Activated CD8-positive, alpha-beta memory T cell treated with anti-CD3 and anti-CD28 coated beads, Interleukin-2, amount 50 U/mL, for 4 hours (primary cell): ENCODE measurements around the gene KCNIP3.
"Not testable (repeated sequence)": the region's sequence is repeated elsewhere in the genome, so short reads cannot be mapped to it uniquely, and the experiment has no call there.

Source experiments
- DNase-seq: peaks from one replicate; pipeline ENCODE4 v3.0.0-alpha.2; 2020

Gene KCNIP3

DNA sequence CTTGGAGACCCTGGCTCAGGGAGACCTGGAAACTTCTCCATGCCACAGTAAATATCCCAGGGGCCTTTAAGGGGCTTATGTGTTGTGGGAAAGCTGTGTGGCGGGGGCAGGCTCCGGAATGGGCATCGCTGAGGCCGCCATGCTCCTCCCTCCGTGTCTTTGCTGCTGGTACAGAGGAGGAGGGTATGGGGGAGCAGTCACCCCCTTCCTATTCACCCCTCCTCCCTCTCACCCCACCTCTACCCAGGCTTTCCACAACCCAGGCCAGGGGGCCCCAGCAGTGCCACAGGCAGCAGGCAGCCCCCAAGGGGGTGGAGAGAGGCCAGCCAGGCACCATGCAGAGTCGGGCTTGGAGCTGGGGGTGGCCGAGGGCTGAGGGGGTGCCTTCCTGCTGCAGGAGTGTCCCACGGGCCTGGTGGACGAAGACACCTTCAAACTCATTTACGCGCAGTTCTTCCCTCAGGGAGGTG lies 77.3 kb downstream of the KCNIP3 start:
- DNase-seq: no peak

DNA sequence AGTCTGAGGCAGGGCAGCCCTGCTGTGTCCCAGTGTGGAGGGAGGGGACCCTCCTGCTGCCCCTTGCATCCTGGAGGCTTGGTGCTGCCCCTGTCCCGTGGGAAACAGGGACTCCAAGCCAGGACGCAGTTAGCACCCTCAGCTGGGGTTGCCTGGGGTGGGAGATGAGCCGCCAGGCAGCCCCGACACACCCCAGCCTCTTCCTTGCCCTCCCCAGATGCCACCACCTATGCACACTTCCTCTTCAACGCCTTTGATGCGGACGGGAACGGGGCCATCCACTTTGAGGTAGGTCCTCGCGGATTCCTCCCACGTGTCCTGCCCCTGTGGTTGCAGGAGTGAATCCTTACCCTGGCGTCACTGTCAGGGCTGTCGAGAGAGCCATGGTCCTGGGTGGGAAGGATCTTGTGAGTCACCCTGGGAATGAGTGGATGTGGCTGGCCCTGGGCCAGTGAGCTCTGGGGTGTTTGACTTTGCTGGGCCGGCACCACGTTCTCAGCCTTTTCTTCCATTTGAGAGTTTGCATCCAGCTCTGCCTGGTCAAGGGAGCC lies 77.8 kb downstream of the KCNIP3 start:
- DNase-seq: no peak

DNA sequence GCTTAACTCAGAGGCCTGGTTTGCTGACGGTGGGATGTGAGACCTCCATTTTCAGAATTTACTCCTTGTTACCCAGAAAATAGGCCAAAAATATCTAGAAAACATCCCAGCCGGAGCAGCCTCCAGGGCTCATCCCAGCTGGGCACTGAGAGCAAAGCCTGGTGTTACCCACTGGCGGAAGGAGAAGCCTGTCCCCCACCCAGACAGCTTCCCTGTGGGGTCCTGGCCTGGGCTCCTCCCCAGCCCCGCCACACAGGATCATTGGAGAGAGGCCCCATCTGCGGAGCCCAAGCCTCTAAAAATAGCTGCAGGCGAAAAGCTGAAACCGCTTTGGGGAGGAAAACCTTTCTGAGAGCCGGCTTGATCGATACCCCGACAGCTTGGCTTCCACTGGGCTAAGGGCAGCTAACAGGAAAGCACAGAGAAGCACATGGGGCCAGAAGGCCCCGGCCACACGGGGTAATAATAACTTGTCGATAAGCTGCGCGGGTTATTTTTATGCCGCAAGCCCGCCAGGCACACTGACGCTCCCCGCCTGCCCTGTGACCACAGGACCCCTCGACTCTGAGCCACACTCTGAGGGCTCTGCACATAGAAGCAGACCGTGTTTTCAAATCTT lies 78.5 kb downstream of the KCNIP3 start:
- DNase-seq: no peak

DNA sequence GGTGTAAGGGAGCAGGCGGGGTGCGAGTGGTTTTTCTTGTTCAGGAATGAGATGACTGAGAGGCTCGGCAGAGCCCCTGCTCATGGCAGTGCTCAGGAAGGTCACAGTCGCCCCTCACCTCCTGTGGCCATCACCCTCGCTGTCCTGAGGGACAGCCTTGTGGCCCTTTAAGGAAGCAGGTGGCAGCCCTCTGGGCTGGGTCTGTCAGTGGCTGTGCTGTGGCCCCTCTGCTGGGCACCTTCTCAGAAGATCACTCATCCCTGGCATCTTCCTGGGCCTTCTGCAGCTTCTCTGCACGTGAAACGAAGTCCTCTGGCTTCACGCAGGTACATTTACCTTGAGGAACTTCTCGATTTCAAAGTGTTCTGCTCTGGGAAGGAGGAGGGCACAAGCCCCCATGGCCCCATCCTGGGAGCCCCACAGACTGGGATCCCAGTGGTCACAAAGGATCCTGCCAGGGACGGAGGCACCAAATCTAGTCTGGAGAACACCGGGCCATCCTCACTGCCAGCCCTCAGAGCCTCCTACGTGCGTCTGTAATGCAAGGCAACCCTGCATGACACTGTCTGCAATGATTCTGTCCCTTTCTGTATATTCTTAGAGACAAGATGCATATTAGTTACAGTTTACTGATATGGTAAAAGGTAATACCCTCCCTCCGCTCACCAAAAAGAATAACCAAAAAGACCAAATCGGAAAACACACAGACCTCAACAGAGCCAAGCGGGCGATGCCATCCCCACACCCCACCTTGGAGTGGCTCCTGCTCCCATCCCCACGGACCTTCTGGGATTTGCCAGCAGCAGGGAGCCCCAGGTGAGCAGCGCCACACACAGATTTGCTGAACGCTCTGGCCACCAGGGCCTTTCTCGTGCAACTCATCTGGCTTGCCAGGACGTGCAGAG lies 79.4 kb downstream of the KCNIP3 start:
- no peak for DNase-seq

DNA sequence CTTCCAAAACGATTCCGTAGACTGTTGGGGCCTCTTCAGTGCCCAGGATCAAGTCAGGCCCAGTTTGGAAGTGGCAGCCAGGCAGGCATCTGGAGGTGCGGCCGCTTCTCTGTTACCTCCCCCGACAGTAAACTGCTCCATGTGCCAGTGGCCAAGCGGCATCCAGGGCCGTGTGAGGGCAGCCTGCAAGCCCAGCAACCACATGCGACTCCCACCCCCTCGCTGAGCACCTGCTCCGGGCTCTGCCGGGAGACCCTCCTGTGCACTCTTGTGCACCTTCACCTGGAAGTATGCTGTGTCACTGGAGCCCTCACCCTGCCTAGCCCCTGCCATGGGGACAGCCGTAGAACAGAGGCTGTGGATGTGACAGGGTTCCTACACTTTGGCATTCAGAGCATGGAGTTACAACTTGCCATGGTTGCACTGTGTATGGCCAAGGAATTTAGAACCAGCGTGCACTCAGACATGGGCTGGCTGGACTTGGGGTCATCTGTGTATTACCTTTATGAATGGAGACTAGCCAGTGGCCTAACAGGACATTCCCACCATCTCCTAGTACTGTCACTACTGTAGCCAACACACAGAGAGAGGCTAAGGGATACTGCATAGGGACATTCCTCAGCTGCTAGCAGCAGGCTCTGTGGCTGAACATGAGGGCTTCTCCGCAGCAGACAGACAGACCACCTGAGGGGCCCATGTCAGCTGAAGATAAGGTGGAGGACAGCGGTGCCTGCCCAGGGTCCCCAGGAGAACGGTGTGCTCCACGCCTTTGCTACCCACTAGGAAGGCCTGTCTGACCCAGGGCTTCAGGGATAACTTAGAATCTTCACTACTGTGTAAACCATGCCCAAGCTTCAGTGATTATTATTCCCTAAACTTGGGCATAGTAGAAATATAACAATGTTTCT lies 80.3 kb downstream of the KCNIP3 start:
- DNase-seq: no peak

DNA sequence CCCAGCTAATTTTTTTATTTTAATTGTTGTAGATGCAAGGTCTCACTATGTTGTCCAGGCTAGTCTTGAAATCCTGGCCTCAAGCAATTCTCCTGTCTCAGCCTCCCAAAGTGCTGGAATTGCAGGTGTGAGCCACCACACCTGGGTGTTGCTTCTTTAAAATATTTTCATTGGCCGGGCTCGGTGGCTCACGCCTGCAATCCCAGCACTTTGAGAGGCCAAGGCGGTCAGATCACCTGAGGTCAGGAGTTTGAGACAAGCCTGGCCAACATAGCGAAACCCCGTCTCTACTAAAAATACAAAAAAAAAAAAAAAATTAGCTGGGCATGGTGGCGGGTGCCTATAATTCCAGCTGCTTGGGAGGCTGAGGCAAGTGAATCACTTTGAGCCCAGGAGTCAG lies 81.1 kb downstream of the KCNIP3 start:
- DNase-seq: not testable (repeated sequence)

DNA sequence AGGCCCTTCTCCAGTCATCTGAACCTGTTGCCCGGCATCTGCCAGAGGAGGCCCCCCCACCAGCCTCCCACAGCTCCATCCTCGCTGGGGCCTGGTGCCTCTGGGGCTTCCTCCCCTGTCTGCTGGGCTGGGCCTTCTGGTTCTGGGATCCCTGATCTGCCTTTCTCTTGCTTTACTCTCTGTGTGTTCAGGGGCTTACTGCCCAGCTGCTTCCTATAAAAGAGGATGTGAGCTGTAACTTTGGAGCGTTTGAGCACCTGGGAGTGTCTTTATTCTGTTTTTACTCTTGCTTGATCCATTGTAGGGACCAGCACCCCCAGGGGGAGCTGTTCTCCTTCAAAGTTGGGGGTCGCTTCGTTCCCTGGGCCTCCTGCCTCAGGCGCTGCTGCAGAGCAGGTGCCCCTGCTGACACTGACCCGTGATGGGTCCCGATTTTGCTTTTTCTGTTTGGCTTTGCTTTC lies 82.3 kb downstream of the KCNIP3 start:
- DNase-seq: no peak

DNA sequence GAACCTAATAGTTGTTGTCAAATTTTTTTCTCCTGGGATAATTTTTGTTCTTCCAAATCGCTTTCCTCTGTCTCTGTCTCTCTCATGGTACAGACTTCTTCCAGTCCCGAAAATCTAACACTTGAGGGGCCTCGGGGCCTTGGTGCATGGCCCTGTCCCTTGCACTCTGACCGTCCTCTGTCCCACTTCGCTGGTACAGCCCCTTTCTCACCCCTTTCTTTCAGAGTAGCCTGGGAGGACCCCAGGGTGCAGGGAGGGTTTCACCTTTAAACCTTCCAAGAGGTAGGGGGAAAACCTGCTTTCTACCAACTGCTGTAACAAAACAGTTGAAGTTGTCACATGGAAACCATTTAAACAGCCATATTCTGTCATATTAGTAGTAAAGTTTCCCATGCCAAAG lies 83.1 kb downstream of the KCNIP3 start:
- DNase-seq: no peak

DNA sequence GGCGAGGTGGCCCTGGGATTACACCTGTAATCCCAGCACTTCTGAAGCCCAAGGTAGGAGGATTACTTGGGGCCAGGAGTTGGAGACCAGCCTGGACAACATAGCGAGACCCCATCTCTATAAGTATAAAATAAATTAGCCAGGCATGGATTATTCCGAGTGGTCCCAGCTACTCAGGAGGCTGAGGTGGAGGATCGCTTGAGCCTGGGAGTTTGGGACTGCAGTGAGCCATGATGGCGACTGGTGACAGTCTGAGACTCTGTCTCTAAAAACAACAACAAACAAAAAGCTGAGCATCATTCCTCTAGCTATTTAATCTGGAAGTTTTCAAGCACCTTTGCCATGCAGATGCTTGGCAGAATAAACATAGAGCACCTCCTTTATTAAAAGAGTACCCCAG lies 83.6 kb downstream of the KCNIP3 start:
- DNase-seq: no peak

DNA sequence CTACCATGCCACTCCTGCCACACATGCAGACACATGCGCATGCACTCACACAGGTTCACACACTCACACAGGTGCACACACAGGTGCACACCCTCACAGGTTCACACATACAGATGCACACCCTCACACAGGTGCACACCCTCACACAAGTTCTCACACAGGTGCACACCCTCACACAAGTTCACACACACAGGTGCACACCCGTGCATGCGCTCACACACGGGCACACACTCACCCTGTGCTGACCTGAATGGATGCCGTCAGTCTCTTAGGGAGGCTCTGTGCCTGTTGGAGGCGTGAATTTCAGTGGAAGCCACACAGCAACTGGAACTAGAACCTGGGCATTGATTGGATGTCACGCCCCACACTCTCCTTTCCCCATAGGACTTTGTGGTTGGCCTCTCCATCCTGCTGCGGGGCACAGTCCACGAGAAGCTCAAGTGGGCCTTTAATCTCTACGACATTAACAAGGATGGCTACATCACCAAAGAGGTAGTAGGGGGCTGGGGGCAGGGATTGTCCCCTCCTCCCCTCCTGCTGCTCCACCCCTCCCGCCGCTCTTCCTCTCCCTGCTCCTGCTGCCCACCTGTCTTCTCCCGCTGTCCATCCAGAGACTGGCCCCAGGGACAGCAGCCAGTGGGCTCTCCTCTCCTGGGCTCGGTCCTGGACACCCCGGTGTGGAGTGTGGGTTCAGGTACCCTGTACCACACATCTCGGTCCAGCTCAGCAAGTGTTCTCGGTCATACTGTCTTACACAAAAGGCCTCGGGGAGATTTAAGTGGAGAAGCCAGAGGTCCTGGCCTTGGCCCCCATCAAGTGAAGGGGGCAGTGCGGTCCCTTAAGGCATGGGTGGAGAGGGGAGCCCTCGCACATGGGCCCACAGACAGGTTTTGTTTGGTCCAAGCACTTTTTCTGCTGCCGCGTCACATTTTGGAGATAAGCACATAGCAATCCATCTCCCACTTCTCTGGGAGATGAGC lies 84.4 kb downstream of the KCNIP3 start:
- DNase-seq: no peak

DNA sequence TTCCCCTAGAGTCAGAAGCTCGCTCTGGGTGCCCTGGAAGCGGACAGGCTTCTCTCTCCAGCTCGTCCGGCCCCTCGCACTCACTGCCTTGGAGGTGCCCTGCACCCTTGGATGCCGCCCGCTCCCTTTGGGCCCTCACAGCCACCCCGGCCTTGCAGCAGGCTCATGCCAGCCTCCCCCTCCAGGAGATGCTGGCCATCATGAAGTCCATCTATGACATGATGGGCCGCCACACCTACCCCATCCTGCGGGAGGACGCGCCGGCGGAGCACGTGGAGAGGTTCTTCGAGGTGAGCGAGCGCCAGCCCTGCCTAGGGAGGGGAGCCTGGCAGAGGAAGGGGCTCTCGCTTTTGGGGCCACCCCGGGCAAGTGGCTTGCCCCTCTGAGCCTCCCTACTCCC lies 85.0 kb downstream of the KCNIP3 start:
- no peak for DNase-seq

DNA sequence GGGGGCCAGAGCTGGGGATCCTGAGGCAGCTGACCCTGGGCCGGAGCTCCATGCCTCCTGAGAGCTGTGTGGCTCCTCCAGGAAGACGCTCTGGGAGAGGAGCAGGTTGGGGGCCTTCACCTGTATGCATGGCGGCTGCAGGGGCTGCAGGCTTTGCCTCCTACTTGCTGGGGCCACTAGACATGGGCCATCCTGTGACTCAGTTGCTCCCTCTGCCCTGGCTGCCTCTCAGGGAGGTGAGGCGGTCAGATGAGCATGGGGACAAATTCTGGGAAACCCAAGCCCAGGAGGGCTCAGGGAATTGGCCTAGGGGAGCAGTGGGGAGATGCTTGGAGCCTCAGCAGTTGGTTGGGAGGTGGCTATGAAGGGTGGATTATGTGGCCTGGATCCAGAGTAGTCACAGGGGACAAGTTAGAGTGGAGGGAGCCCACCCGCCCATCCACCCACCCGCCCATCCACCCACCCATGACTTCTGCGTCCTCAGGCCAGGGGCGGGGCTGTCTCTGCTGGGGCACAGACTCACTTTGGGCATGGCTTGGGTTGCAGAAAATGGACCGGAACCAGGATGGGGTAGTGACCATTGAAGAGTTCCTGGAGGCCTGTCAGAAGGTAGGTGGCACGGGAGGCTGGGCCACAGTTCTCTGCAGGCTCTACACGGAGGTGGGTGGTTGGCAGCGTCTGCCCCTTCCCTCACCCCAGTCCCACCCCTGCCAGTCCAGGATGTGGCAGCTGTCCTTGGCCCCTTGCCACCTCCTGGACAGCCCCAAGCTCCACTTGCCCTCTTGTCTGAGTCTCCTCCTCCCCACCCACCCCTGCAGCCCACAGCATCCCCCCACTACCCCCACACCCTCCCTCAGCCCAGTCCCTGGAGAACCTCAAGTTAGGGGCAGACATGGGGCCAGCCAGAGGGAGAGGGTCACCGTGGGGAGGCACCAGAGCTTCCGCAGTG lies 85.8 kb downstream of the KCNIP3 start:
- DNase-seq: no peak

DNA sequence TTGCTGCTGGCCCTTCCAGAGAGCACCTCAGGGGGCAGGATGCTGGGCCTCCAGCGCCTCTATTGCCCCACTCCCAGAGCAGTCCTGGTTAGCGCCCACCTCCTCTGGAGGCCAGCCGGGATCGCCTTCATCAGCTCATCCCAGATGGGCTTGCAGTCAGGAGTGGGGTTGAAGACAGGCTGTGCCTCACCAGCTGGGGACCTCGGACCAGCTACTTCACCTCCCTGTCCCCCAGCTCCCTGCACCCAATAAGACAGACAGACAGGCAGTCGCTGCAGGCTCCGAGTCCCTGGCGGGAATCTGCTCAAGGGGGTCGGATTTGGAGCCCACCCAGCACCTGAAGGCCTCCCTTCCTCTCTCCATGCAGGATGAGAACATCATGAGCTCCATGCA lies 86.5 kb downstream of the KCNIP3 start:
- no peak for DNase-seq

DNA sequence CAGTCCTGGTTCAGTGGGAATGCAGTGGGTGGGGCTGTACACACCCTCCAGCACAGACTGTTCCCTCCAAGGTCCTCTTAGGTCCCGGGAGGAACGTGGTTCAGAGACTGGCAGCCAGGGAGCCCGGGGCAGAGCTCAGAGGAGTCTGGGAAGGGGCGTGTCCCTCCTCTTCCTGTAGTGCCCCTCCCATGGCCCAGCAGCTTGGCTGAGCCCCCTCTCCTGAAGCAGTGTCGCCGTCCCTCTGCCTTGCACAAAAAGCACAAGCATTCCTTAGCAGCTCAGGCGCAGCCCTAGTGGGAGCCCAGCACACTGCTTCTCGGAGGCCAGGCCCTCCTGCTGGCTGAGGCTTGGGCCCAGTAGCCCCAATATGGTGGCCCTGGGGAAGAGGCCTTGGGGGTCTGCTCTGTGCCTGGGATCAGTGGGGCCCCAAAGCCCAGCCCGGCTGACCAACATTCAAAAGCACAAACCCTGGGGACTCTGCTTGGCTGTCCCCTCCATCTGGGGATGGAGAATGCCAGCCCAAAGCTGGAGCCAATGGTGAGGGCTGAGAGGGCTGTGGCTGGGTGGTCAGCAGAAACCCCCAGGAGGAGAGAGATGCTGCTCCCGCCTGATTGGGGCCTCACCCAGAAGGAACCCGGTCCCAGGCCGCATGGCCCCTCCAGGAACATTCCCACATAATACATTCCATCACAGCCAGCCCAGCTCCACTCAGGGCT lies 87.9 kb downstream of the KCNIP3 start:
- DNase-seq: no peak

DNA sequence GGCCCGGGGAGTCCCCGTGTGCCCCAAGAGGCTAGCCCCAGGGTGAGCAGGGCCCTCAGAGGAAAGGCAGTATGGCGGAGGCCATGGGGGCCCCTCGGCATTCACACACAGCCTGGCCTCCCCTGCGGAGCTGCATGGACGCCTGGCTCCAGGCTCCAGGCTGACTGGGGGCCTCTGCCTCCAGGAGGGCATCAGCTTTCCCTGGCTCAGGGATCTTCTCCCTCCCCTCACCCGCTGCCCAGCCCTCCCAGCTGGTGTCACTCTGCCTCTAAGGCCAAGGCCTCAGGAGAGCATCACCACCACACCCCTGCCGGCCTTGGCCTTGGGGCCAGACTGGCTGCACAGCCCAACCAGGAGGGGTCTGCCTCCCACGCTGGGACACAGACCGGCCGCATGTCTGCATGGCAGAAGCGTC lies 88.4 kb downstream of the KCNIP3 start:
- DNase-seq: no peak

DNA sequence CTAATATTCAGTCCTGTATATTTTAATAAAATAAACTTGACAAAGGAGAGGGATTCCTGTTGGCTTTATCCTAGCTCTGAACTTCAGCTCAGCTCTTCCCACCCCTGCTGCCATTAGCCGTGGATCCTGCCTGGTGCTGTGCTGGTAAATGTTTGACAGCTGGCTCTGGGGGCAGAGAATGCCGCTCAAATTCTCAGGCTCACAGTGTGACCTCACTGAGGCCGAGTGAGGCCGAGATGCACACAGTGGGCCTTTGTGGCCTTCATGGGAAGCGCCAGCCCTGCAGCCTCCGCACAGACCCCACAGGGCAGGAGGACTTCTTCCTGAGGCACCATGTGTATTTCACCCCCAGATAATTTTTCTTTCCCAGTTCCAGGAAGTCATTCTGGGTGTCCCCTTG lies 88.9 kb downstream of the KCNIP3 start:
- DNase-seq: no peak

DNA sequence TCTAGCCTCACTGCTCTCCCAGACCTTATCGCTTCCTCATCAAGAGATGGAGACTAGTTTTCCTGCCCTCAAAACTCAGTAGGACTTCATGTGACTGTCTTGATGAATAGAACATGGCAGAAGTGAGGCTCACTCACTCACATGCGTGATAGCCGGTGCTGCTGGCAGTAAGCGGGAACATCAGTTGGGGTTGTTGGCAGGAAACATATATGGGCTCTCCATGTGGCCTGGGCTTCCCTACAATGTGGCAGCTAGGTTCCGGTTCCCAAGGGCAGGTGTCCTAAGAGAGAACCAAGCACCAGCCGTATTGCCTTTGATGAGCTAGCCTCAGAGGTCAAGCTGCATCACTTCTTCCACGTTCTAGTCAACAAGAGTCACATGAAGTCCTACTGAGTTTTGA lies 90.2 kb downstream of the KCNIP3 start:
- DNase-seq: no peak

DNA sequence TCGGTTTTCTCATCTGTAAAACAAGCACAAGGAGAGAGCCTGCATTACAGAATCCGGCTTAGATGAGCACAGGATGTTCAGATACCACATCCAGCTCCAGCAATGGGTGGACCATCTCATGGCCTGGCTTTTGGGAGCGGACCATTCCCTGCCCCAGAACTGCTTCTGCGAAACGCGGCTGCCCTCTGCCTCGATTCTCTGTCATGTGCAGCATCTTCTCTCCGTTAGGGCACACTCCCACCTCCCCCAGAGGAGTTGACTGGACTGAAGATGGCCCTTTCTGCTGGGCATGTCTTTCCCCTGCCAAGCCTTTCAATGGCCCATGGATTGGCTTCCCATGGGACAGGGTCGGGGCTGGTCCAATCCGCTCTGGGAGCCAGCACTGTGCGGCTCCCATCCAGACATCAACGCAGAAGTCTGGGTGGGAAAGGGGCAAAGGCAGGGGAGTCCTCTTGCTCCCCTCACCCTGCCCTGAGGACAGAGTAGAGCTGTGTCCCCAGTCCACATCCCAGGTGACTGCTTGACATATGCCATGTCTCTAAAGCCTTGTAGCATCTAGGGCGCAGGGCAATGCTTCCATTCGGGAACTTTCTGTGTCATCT lies 91.0 kb downstream of the KCNIP3 start:
- DNase-seq: no peak

DNA sequence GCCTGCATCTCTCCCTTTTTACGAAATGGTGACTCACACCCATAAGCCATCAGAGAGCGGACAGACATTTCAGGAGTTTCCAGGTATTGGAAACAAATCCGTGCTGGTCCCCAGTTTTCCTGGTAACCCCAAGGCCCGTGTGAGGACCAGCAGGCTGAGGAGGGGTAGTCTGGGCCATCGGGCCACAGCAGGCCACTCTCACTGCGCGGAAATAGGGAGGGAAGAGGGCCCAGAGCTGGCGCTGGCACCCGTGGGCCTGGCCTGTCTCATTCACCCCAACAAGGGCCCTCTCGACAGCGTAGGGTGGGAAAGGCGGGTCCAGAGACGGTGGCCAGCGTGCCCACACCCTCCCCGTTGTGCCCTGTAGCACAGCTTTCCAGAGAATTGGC lies 91.7 kb downstream of the KCNIP3 start:
- no peak for DNase-seq
